ENCODE results near the gene DESI1.

GRCh38 chr22:41584881-41585280 is 36.0 kb downstream of the DESI1 start:
- no peak for TF ChIP-seq CTCF (IDR thresholded peaks at IDR 0.05)
- no peak for TF ChIP-seq EZH2 (IDR thresholded peaks at IDR 0.05; ENCODE audit: borderline replicate concordance, insufficient read depth, low read depth, low read length, poor library complexity, severe bottlenecking)

All from B cell (primary cell).